Transverse colon (tissue), 4 donors: ENCODE results near the gene ZNF229. TPM values are rescaled to one million over a fixed set of nuclear protein-coding genes. Genes with fewer than 3 reads are reported as not detected.
"Not testable (repeated sequence)": the region's sequence is repeated elsewhere in the genome, so short reads cannot be mapped to it uniquely, and the experiment has no call there.

Source experiments
- DNase-seq: peaks from one replicate; pipeline ENCODE4 v3.0.0-alpha.2; 2019
- H3K27ac ChIP-seq, 4 donors: fragments of 200-600 bp; sonication (generic); 2 replicates each; pipeline ENCODE4 v1.5.1; 2016 to 2018; ENCODE audit warnings: inconsistent platforms in 4 of 4
- H3K27me3 ChIP-seq: fragments of 200-600 bp; sonication (generic); 2 replicates; pipeline ENCODE4 v1.5.1; 2017; ENCODE audit warnings: inconsistent platforms
- H3K36me3 ChIP-seq, 4 donors: fragments of 200-600 bp; sonication (generic); 2 replicates each; pipeline ENCODE4 v1.5.1; 2017 to 2019; ENCODE audit warnings: inconsistent platforms in 4 of 4
- H3K4me1 ChIP-seq, 4 donors: fragments of 200-600 bp; sonication (generic); 2 replicates each; pipeline ENCODE4 v1.5.1; 2017 to 2020; ENCODE audit warnings: inconsistent platforms in 4 of 4
- H3K4me3 ChIP-seq, 4 donors: fragments of 200-600 bp; sonication (generic); 1 replicate in 1 of 4; 2 replicates in 3 of 4; pipeline versions ENCODE4 v1.5.1 to v1.6.1; 2017 to 2019; ENCODE audit warnings: inconsistent platforms in 4 of 4
- H3K9me3 ChIP-seq, 2 donors: fragments of 200-600 bp; sonication (generic); 2 replicates each; pipeline ENCODE4 v1.5.1; 2017 to 2019; ENCODE audit warnings: inconsistent platforms in 2 of 2
- CTCF ChIP-seq, 5 experiments: fragments of 200-600 bp in 3 of 5; fragments of 450-650 bp in 2 of 5; sonication (generic) in 3 of 5; IDR thresholded peaks; 1 replicate in 2 of 5; 2 replicates in 3 of 5; pipeline ENCODE4 v1.5.1; 2016 to 2017; ENCODE audit warnings: antibody characterized with exemption in 5 of 5, inconsistent platforms in 3 of 5, mild to moderate bottlenecking in 2 of 5, moderate library complexity in 1 of 5
- EP300 ChIP-seq: sonication (generic); formaldehyde crosslinking; IDR thresholded peaks from one replicate; pipeline ENCODE4 v1.6.1; 2017; ENCODE audit warnings: antibody characterized with exemption, low read depth
- POLR2A ChIP-seq: fragments of 450-650 bp; IDR thresholded peaks from one replicate; pipeline ENCODE4 v1.6.1; 2016; ENCODE audit warnings: antibody characterized with exemption, mild to moderate bottlenecking, moderate library complexity
- POLR2AphosphoS5 ChIP-seq, 3 donors: sonication (generic); formaldehyde crosslinking; IDR thresholded peaks; one replicate each; pipeline ENCODE4 v1.6.1; 2016; ENCODE audit warnings: antibody characterized with exemption in 3 of 3
- WGBS, 2 donors: methylation state at CpG; one replicate each; pipeline ENCODE4 v1.1.5; 2018; ENCODE audit warnings: low coverage in 1 of 2; 5-methylcytosine and 5-hydroxymethylcytosine counted together
- in situ Hi-C, 4 donors: fragments of 200-750 bp; cut with MboI; loops; one replicate each; pipeline versions ENCODE4 v1.15.0 to v1.15.1; 2017; ENCODE audit warnings: low sequenced_read_pairs in 3 of 4, low pct_ligation_motif_present in 1 of 4, low pct_unique_long_range_greater_than_20kb in 1 of 4
- intact Hi-C: fragments of 100-400 bp; cut with DNase I; formaldehyde crosslinking; loops from one replicate; pipeline ENCODE4 v1.15.1; 2023; ENCODE audit warnings: low total_unique reads
- total RNA-seq, 4 donors: library from RNA; depleted of rRNA; stranded (reverse); fragments of >200 nt; gene quantifications; one replicate each; pipeline ENCODE4 v1.1.0, GENCODE V29; 2016

ZNF229 gene
- total RNA-seq, 4 donors from 2014 or later, result 0.64 to 7.1 (median 1.1) TPM

GRCh38 chr19:44430956-44431355 lies 17.3 kb downstream of the ZNF229 start:
- DNase-seq, result no peak
- no peak overlapping the region for H3K4me3 ChIP-seq
- no peaks in the 10 kb centered on the region for H3K27me3 ChIP-seq
- H3K36me3 ChIP-seq, result peaks cover 0 to 14% (median 2%) of the 10 kb centered on the region in 4 donors
- peaks cover 62 to 78% of the 10 kb centered on the region in 2 donors for H3K9me3 ChIP-seq
- no peaks in the 10 kb centered on the region for H3K4me1 ChIP-seq
- TF ChIP-seq POLR2A (no peak), POLR2AphosphoS5 (IDR thresholded peaks at IDR 0.05) (no peak), EP300 (no peak), CTCF (IDR thresholded peaks at IDR 0.05) (no peak)
- intact Hi-C loops (no loop called here), in situ Hi-C loops (no loop called here)
- H3K27ac ChIP-seq, result no peak overlapping the region
- WGBS, 2 donors, result 79% methylated on average over 1 of the region's 1 CpG; no CpG with 5 or more reads in 1 of the 2 donors

- in situ Hi-C loops, H3K9me3 ChIP-seq, H3K4me1 ChIP-seq, H3K4me3 ChIP-seq, intact Hi-C loops, DNase-seq, H3K36me3 ChIP-seq, H3K27ac ChIP-seq, H3K27me3 ChIP-seq: not testable (repeated sequence)
- WGBS, 2 donors, result 92 to 100% methylated on average over 1 to 5 of the region's 15 CpGs
Measured at GRCh38 chr19:44415553-44415952, 32.7 kb downstream of the ZNF229 start.

- TF ChIP-seq CTCF (IDR thresholded peaks at IDR 0.05) (no peak), POLR2AphosphoS5 (IDR thresholded peaks at IDR 0.05) (no peak), POLR2A (no peak), EP300 (no peak)
- Histone ChIP-seq H3K4me1 (peaks cover 0 to 3% (median 0%) of the 10 kb centered on the region in 4 donors), H3K27me3 (no peaks in the 10 kb centered on the region), H3K4me3 (peak within 1 kb of the TSS; percentile 22 to 68 (median 42)), H3K9me3 (peaks cover 20 to 33% of the 10 kb centered on the region in 2 donors), H3K27ac (peak within 1 kb of the TSS; percentile 25 to 50 (median 38)), H3K36me3 (no peaks in the 10 kb centered on the region)
- intact Hi-C loops (no loop called here), in situ Hi-C loops (no loop called here)
- peak; percentile 90 for DNase-seq
- 11 to 32% methylated on average over 7 to 43 of the region's 43 CpGs for WGBS, 2 donors
Measured at GRCh38 chr19:44401139-44402115, 46.8 kb downstream of the ZNF229 start, which contains the start of gene ZNF285. Gene ZNF285 (minus strand): TSS chr19:44401608. CDS start chr19:44397213, 4,395 bp downstream.

GRCh38 chr19:44389268-44389667 lies 59.0 kb downstream of the ZNF229 start:
- H3K36me3 ChIP-seq, H3K27ac ChIP-seq, in situ Hi-C loops, H3K4me3 ChIP-seq, H3K4me1 ChIP-seq, DNase-seq, intact Hi-C loops, H3K27me3 ChIP-seq: not testable (repeated sequence)
- peaks cover 9 to 13% of the 10 kb centered on the region in 2 donors for H3K9me3 ChIP-seq
- 81 to 91% methylated on average over 3 to 4 of the region's 4 CpGs for WGBS, 2 donors

Other genes with a start within 250 kb of the ZNF229 start
- 10 to 100 TPM in 2 of 4 donors, 1 to 10 TPM in 2; 2.4 to 12.4 (median 10.5) TPM for gene ZNF227, start 235.9 kb downstream of the ZNF229 start, total RNA-seq
- gene ZNF233, start 188.6 kb downstream of the ZNF229 start, total RNA-seq, result 1 to 10 TPM in 2 of 4 donors, not detected in 2; 1.3 to 2.2 TPM
- gene ZNF235, start 143.4 kb downstream of the ZNF229 start, total RNA-seq, result 10 to 100 TPM in 1 of 4 donors, 1 to 10 TPM in 3; 7.1 to 10.6 (median 8.4) TPM
- gene ZNF112, start 91.8 kb downstream of the ZNF229 start, total RNA-seq, result 1 to 10 TPM in 3 of 4 donors, under 1 TPM in 1; 0.37 to 5.9 (median 3.2) TPM
- gene ZNF285, start 46.9 kb downstream of the ZNF229 start, total RNA-seq, result 1 to 10 TPM in 1 of 4 donors, under 1 TPM in 2, not detected in 1; 0.68 to 9.6 (median 0.95) TPM
- gene ZNF180, start 52.0 kb upstream of the ZNF229 start, total RNA-seq, result 10 to 100 TPM in 1 of 4 donors, 1 to 10 TPM in 3; 6.4 to 59.7 (median 8.4) TPM
- gene CEACAM20, start 81.2 kb upstream of the ZNF229 start, total RNA-seq, result under 1 TPM in 2 of 4 donors, not detected in 2; 0.48 to 0.68 TPM
- gene IGSF23, start 165.1 kb upstream of the ZNF229 start, total RNA-seq, result not detected
- 10 to 100 TPM; 26.2 to 49.0 (median 33.3) TPM for gene PVR, start 195.4 kb upstream of the ZNF229 start, total RNA-seq
- 10 to 100 TPM in 2 of 4 donors, 1 to 10 TPM in 2; 3.8 to 19.1 (median 9.9) TPM for gene CEACAM19, start 223.0 kb upstream of the ZNF229 start, total RNA-seq